Activated CD8-positive, alpha-beta memory T cell treated with anti-CD3 and anti-CD28 coated beads, Interleukin-2, amount 50 U/mL, for 48 hours (primary cell): Measurements from ENCODE around the gene FAM210B.
"Not testable (repeated sequence)": the region's sequence is repeated elsewhere in the genome, so short reads cannot be mapped to it uniquely, and the experiment has no call there.

Experiments used
- DNase-seq: peaks from one replicate; pipeline ENCODE4 v3.0.0-alpha.2; 2020

Gene FAM210B

GRCh38 chr20:56393653-56394052 lies 34.9 kb downstream of the FAM210B start:
- DNase-seq = no peak

GRCh38 chr20:56395166-56395565 lies 36.4 kb downstream of the FAM210B start:
- no peak for DNase-seq

- peak; percentile 66 for DNase-seq
Observed at GRCh38 chr20:56400001-56400640, 41.3 kb downstream of the FAM210B start.

GRCh38 chr20:56403465-56403864 lies 44.7 kb downstream of the FAM210B start:
- no peak for DNase-seq

- not testable (repeated sequence) for DNase-seq
Observed at GRCh38 chr20:56405356-56405755, 46.6 kb downstream of the FAM210B start.

- DNase-seq = no peak
Observed at GRCh38 chr20:56406910-56407309, 48.1 kb downstream of the FAM210B start.

GRCh38 chr20:56409521-56409920 lies 50.7 kb downstream of the FAM210B start:
- DNase-seq = no peak

- no peak for DNase-seq
Observed at GRCh38 chr20:56409956-56410355, 51.2 kb downstream of the FAM210B start.

GRCh38 chr20:56411287-56411686 lies 52.5 kb downstream of the FAM210B start:
- DNase-seq = not testable (repeated sequence)

GRCh38 chr20:56411759-56412472 lies 53.1 kb downstream of the FAM210B start, which contains the start of gene CASS4:
Gene CASS4 (plus strand): TSS chr20:56412260. CDS start chr20:56412459, 199 bp downstream.
- DNase-seq = no peak

- no peak for DNase-seq
Observed at GRCh38 chr20:56412473-56412790, 53.7 kb downstream of the FAM210B start.

GRCh38 chr20:56412949-56413348 lies 54.2 kb downstream of the FAM210B start:
- DNase-seq = no peak

- peak; percentile 71 for DNase-seq
Observed at GRCh38 chr20:56414842-56415765, 56.3 kb downstream of the FAM210B start.

GRCh38 chr20:56417402-56417801 lies 58.6 kb downstream of the FAM210B start:
- no peak for DNase-seq

- no peak for DNase-seq
Observed at GRCh38 chr20:56417911-56418310, 59.1 kb downstream of the FAM210B start.
